ENCODE results near the gene SYT7. TPM values are rescaled to one million over a fixed set of nuclear protein-coding genes. Genes with fewer than 3 reads are reported as not detected.

Gene SYT7
- total RNA-seq, 1 donor from 2014 or later: 23.7 TPM

GRCh38 chr11:61532134-61533038 lies 48.5 kb downstream of the SYT7 start:
- ATAC-seq (ENCODE audit: poor library complexity): no peak
- no peak for DNase-seq
- intact Hi-C loops (cut with DNase I): loop anchor here (5.0 kb wide), 1 partner anchor 45 kb away; no protein-coding TSS in a partner anchor

- ATAC-seq (ENCODE audit: poor library complexity) (no peak), DNase-seq (no peak)
- intact Hi-C loops (cut with DNase I): loop anchor here (5.0 kb wide), 1 partner anchor 46 kb away; no protein-coding TSS in a partner anchor
Measured at GRCh38 chr11:61531044-61531443, 49.8 kb downstream of the SYT7 start.

- ATAC-seq (ENCODE audit: poor library complexity): peak; percentile 72
- DNase-seq: peak; percentile 72
- intact Hi-C loops (cut with DNase I): loop anchor here (5.0 kb wide), 1 partner anchor 48 kb away; no protein-coding TSS in a partner anchor
Measured at GRCh38 chr11:61529537-61530225, 51.2 kb downstream of the SYT7 start.

GRCh38 chr11:61528114-61528513 lies 52.8 kb downstream of the SYT7 start:
- DNase-seq (no peak), ATAC-seq (ENCODE audit: poor library complexity) (no peak)
- intact Hi-C loops (cut with DNase I): no loop called here

- ATAC-seq (ENCODE audit: poor library complexity): no peak
- intact Hi-C loops (cut with DNase I): no loop called here
- DNase-seq: no peak
Measured at GRCh38 chr11:61526956-61527731, 53.7 kb downstream of the SYT7 start.

- DNase-seq: no peak
- no peak for ATAC-seq (ENCODE audit: poor library complexity)
- intact Hi-C loops (cut with DNase I): no loop called here
Measured at GRCh38 chr11:61526229-61526628, 54.6 kb downstream of the SYT7 start.

- DNase-seq (no peak), ATAC-seq (ENCODE audit: poor library complexity) (peak; percentile 61)
- intact Hi-C loops (cut with DNase I): no loop called here
Measured at GRCh38 chr11:61524963-61525587, 55.8 kb downstream of the SYT7 start.

GRCh38 chr11:61524446-61524845 lies 56.4 kb downstream of the SYT7 start:
- no peak for ATAC-seq (ENCODE audit: poor library complexity)
- DNase-seq: no peak
- intact Hi-C loops (cut with DNase I): no loop called here

- intact Hi-C loops (cut with DNase I): no loop called here
- ATAC-seq (ENCODE audit: poor library complexity): no peak
- DNase-seq: no peak
Measured at GRCh38 chr11:61522881-61523280, 58.0 kb downstream of the SYT7 start.

- no peak for DNase-seq
- ATAC-seq (ENCODE audit: poor library complexity): no peak
- intact Hi-C loops (cut with DNase I): loop anchor here (5.0 to 10.0 kb wide), 2 partner anchors 41 to 73 kb away; no protein-coding TSS in a partner anchor
Measured at GRCh38 chr11:61518032-61518795, 62.7 kb downstream of the SYT7 start.

- no peak for DNase-seq
- intact Hi-C loops (cut with DNase I): loop anchor here (5.0 to 10.0 kb wide), 2 partner anchors 40 to 72 kb away; no protein-coding TSS in a partner anchor
- ATAC-seq (ENCODE audit: poor library complexity): peak; percentile 61
Measured at GRCh38 chr11:61516675-61517572, 64.0 kb downstream of the SYT7 start.

- ATAC-seq (ENCODE audit: poor library complexity) (peak; percentile 24), DNase-seq (no peak)
- intact Hi-C loops (cut with DNase I): loop anchor here (5.0 to 10.0 kb wide), 2 partner anchors 39 to 71 kb away; no protein-coding TSS in a partner anchor
Measured at GRCh38 chr11:61516191-61516590, 64.7 kb downstream of the SYT7 start.

- intact Hi-C loops (cut with DNase I): loop anchor here (5.0 to 10.0 kb wide), 2 partner anchors 38 to 71 kb away; no protein-coding TSS in a partner anchor
- ATAC-seq (ENCODE audit: poor library complexity): no peak
- no peak for DNase-seq
Measured at GRCh38 chr11:61515686-61516085, 65.2 kb downstream of the SYT7 start.

- intact Hi-C loops (cut with DNase I): loop anchor here (10.0 kb wide), 1 partner anchor 69 kb away; no protein-coding TSS in a partner anchor
- ATAC-seq (ENCODE audit: poor library complexity) (no peak), DNase-seq (no peak)
Measured at GRCh38 chr11:61514050-61514917, 66.6 kb downstream of the SYT7 start.

- DNase-seq (no peak), ATAC-seq (ENCODE audit: poor library complexity) (no peak)
- intact Hi-C loops (cut with DNase I): loop anchor here (10.0 kb wide), 1 partner anchor 68 kb away; no protein-coding TSS in a partner anchor
Measured at GRCh38 chr11:61513143-61513765, 67.6 kb downstream of the SYT7 start.
